ENCODE data around the gene TRPV2. TPM values are rescaled to one million over a fixed set of nuclear protein-coding genes. Genes with fewer than 3 reads are reported as not detected.

Gene TRPV2
- total and polyA plus RNA-seq, 10 of the 15 experiments (the other 5 are each of a cell fraction or from before 2014, with no cell fraction given), result 8.9 to 94.4 (median 54.1) TPM

DNA sequence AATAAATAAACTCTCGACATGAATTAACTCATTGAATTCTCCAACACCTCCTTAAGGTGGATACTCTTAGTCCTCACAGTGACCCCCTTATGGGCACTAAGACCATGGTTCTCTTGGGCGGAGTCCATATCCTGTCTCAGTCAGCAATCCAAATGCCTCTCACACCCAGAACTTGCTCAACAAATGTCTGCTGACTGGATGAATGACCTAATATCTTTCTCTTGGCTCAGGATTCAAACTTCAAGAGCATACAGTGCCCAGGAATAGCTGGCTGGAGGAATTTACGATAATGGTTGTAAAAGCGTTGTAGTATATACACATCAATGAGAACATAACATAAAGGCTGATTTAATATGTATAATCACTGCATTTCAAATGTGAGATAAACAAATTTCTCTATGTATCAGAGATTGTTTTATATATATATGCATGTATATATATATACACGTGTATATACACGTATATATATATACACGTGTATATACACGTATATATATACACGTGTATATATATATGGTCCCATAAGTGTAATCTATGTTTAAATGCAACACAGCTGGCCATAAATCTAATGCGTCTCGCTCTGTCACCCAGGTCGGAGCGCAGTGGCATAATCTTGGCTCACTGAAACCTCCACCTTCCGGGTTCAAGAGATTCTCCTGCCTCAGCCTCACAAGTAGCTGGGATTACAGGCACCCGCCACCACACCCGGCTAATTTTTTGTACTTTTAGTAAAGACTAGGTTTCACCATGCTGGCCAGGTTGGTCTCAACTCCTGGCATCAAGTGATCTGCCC lies 41.0 kb upstream of the TRPV2 start (continued):
- TF ChIP-seq BRCA1 (IDR thresholded peaks at IDR 0.05; ENCODE audit: low read depth, low read length) (no peak), TARDBP (IDR thresholded peaks at IDR 0.05; ENCODE audit: borderline replicate concordance) (no peak), CREB1 (IDR thresholded peaks at IDR 0.05; ENCODE audit: low read depth) (no peak), KLF5 (IDR thresholded peaks at IDR 0.05; ENCODE audit: partially characterized antibody) (no peak), CHD1 (IDR thresholded peaks at IDR 0.05; ENCODE audit: low read depth, low read length) (no peak)

DNA sequence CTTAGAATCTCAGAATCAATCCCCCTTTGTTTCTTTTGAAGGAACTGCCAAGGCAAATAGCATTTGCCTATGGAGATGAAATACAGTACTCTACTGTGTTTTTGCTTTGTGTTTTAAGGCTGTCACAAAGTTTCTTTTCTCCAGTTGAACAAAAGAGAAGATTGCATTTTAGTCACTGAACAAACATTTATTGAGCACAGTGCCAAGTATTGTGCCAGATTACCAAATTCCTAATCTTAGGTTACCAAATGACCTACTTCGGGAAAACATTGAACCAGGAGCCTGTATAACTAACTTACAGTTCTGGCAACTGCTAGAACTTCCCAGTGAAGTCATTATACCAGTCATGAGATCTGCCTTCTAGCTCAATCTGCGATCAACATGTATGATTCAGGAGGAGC lies 37.4 kb upstream of the TRPV2 start:
- no peak for DNase-seq (ENCODE audit: low read depth, low spot score)
- H3K9ac ChIP-seq (ENCODE audit: control insufficient read depth, insufficient read depth, low read length), result no peak overlapping the region
- WGBS (ENCODE audit: insufficient coverage, insufficient replicate concordance, low lambda C conversion rate, missing lambda C conversion rate), result 72% methylated on average over 2 of the region's 2 CpGs
- H3K27me3 ChIP-seq (replicated peaks in 1 of 2; ENCODE audit: control insufficient read depth in 2 of 2, insufficient read depth in 2 of 2, low read length in 1 of 2), result no peaks in the 10 kb centered on the region
- intact Hi-C loops (cut with micrococcal nuclease; ENCODE audit: unreplicated experiment) (no loop called here), in situ Hi-C loops (cut with MboI) (no loop called here)
- H3K4me2 ChIP-seq (ENCODE audit: control insufficient read depth, insufficient read depth), result no peak overlapping the region
- peaks cover 4% of the 10 kb centered on the region for H3K4me1 ChIP-seq (ENCODE audit: control insufficient read depth, insufficient read depth, low read length)
- no peak for FAIRE-seq
- TF ChIP-seq, protein P1, sequence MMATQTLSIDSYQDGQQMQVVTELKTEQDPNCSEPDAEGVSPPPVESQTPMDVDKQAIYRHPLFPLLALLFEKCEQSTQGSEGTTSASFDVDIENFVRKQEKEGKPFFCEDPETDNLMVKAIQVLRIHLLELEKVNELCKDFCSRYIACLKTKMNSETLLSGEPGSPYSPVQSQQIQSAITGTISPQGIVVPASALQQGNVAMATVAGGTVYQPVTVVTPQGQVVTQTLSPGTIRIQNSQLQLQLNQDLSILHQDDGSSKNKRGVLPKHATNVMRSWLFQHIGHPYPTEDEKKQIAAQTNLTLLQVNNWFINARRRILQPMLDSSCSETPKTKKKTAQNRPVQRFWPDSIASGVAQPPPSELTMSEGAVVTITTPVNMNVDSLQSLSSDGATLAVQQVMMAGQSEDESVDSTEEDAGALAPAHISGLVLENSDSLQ (IDR thresholded peaks at IDR 0.05), result no peak
- TF ChIP-seq JUNB (IDR thresholded peaks at IDR 0.05) (no peak), SPI1 (IDR thresholded peaks at IDR 0.05; ENCODE audit: borderline replicate concordance, insufficient read depth, low read depth, low read length) (no peak), KAT2A (conservative IDR thresholded peaks at IDR 0.05; ENCODE audit: control insufficient read depth, low read depth, low read length) (no peak), ZNF274 (IDR thresholded peaks at IDR 0.05; ENCODE audit: insufficient read depth, insufficient read length) (no peak), ZNF207 (IDR thresholded peaks at IDR 0.05; ENCODE audit: borderline replicate concordance) (no peak), POLR2AphosphoS2 (IDR thresholded peaks at IDR 0.05; ENCODE audit: low read depth, low read length) (no peak), NBN (IDR thresholded peaks at IDR 0.05) (no peak), BMI1 (IDR thresholded peaks at IDR 0.05; ENCODE audit: borderline replicate concordance) (no peak), ASH2L (IDR thresholded peaks at IDR 0.05; ENCODE audit: borderline replicate concordance, low read depth) (no peak), WRNIP1 (IDR thresholded peaks at IDR 0.05; ENCODE audit: borderline replicate concordance, low read depth, low read length) (no peak), KDM1A (IDR thresholded peaks at IDR 0.05; ENCODE audit: borderline replicate concordance) (no peak)
- TF ChIP-seq, protein P2, sequence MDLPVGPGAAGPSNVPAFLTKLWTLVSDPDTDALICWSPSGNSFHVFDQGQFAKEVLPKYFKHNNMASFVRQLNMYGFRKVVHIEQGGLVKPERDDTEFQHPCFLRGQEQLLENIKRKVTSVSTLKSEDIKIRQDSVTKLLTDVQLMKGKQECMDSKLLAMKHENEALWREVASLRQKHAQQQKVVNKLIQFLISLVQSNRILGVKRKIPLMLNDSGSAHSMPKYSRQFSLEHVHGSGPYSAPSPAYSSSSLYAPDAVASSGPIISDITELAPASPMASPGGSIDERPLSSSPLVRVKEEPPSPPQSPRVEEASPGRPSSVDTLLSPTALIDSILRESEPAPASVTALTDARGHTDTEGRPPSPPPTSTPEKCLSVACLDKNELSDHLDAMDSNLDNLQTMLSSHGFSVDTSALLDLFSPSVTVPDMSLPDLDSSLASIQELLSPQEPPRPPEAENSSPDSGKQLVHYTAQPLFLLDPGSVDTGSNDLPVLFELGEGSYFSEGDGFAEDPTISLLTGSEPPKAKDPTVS (IDR thresholded peaks at IDR 0.05; ENCODE audit: low read depth, low read length), result no peak
- peaks cover 21% of the 10 kb centered on the region for H3K79me2 ChIP-seq (ENCODE audit: control insufficient read depth, insufficient read depth, low read length)
- ATAC-seq, result no peak
- BruUV-seq (replicated peaks), result no TSS peak
- no peaks in the 10 kb centered on the region; the same call in 2 of the 3 replicates for H3K9me3 ChIP-seq (replicated peaks; ENCODE audit: control insufficient read depth, insufficient read depth, low read length)
- H4K20me1 ChIP-seq (ENCODE audit: control insufficient read depth, insufficient read depth), result peaks cover 4% of the 10 kb centered on the region; the same call in 1 of the 2 replicates
- H3K36me3 ChIP-seq (ENCODE audit: control insufficient read depth in 2 of 2, insufficient read depth in 2 of 2, low read length in 1 of 2), result peaks cover 0 to 6% of the 10 kb centered on the region in 2 experiments; a peak in 3 of 4 replicates
- no peak overlapping the region for H3K27ac ChIP-seq (ENCODE audit: control insufficient read depth, insufficient read depth)
- ChIA-PET CTCF (interaction anchor here (0.9 to 8.0 kb wide), 4 partner anchors 8 to 38 kb away, joined by 3 to 59 read pairs (median 9); partner anchors contain the start of gene TRPV2), SMC1A (ENCODE audit: uncharacterized antibody, unreplicated experiment) (interaction anchor here (1.2 to 4.7 kb wide), 3 partner anchors 13 to 37 kb away, joined by 3 to 28 read pairs (median 4); no protein-coding TSS in a partner anchor), RAD21 (ENCODE audit: unreplicated experiment) (interaction anchor here (1.9 kb wide), 1 partner anchor 14 kb away, joined by 7 read pairs; no protein-coding TSS in a partner anchor), POLR2A (interaction anchor here (0.5 to 1.9 kb wide), 4 partner anchors 8 to 37 kb away, joined by 3 to 13 read pairs (median 6); partner anchors contain the start of genes CENPV and TRPV2)
- no peak overlapping the region for H3K4me3 ChIP-seq
- H2AFZ ChIP-seq (ENCODE audit: control insufficient read depth, low read depth, low read length), result no peak overlapping the region

Data from GM12878 (cell line).